A673 (cell line): ENCODE measurements around the gene MLN. TPM values are rescaled to one million over a fixed set of nuclear protein-coding genes. Genes with fewer than 3 reads are reported as not detected.

ENCODE experiments used
- BruUV-seq: library from RNA; stranded (reverse); fragments of 400-500 nt; replicated peaks from 2 replicates; lab custom pipeline; 2021; lab: Mats Ljungman, UMichigan
- CTCF ChIA-PET: fragments of 300-600 bp; sonication (Branson Sonifier 250); formaldehyde crosslinking; loops from one replicate; lab custom pipeline; 2022; ENCODE audit warnings: antibody characterized with exemption; lab: Charles Lee
- POLR2A ChIA-PET: fragments of 300-600 bp; sonication (Branson Sonifier 250); formaldehyde crosslinking; loops from one replicate; lab custom pipeline; 2022; ENCODE audit warnings: antibody characterized with exemption; ENCODE audit not compliant: low non-redundant PET; lab: Charles Lee
- DNase-seq: peaks from one replicate; pipeline ENCODE4 v3.0.0-alpha.2; 2015; ENCODE audit warnings: low spot score
- H3K27ac ChIP-seq: fragments of 200-600 bp; sonication (generic); 2 replicates; pipeline ENCODE4 v1.5.1; 2016; ENCODE audit warnings: mixed run types, low read depth, mild to moderate bottlenecking, mixed read lengths, antibody characterized with exemption, low read length; ENCODE audit not compliant: poor library complexity, severe bottlenecking
- H3K27me3 ChIP-seq: fragments of 200-600 bp; sonication (generic); replicated peaks from 2 replicates; pipeline ENCODE4 v1.6.1; 2017; ENCODE audit warnings: mixed run types, low read depth, mild to moderate bottlenecking, mixed read lengths, antibody characterized with exemption, low read length; ENCODE audit not compliant: insufficient read depth, poor library complexity
- H3K36me3 ChIP-seq: fragments of 200-600 bp; sonication (generic); 2 replicates; pipeline ENCODE4 v1.6.1; 2016; ENCODE audit warnings: mixed run types, mild to moderate bottlenecking, mixed read lengths, antibody characterized with exemption, low read length; ENCODE audit not compliant: insufficient read depth, poor library complexity, severe bottlenecking
- H3K4me1 ChIP-seq: fragments of 200-600 bp; sonication (generic); 2 replicates; pipeline ENCODE4 v1.6.1; 2017; ENCODE audit warnings: mixed run types, mild to moderate bottlenecking, mixed read lengths, antibody characterized with exemption, low read length; ENCODE audit not compliant: insufficient read depth, poor library complexity, severe bottlenecking
- H3K4me3 ChIP-seq: fragments of 200-600 bp; sonication (generic); 2 replicates; pipeline ENCODE4 v1.5.1; 2016; ENCODE audit warnings: low read depth, mixed run types, mild to moderate bottlenecking, mixed read lengths, low read length; ENCODE audit not compliant: poor library complexity, severe bottlenecking
- H3K9me3 ChIP-seq: fragments of 200-600 bp; sonication (generic); 2 replicates; pipeline ENCODE4 v1.6.1; 2016; ENCODE audit warnings: mixed run types, low read depth, mild to moderate bottlenecking, mixed read lengths, antibody characterized with exemption, low read length; ENCODE audit not compliant: poor library complexity, severe bottlenecking
- CTCF ChIP-seq: fragments of 300-800, 200-600 bp; sonication (generic); conservative IDR thresholded peaks from 2 replicates; pipeline ENCODE4 v1.5.1; 2017; ENCODE audit warnings: low read depth, mild to moderate bottlenecking, antibody characterized with exemption, low read length, moderate library complexity, mixed read lengths
- EZH2 ChIP-seq: fragments of 200-600 bp; sonication (generic); IDR thresholded peaks from 2 replicates; pipeline ENCODE4 v1.6.1; 2017; ENCODE audit warnings: borderline replicate concordance, low read depth, mild to moderate bottlenecking, mixed read lengths, antibody characterized with exemption, low read length; ENCODE audit not compliant: poor library complexity, severe bottlenecking
- intact Hi-C: fragments of 100-400 bp; cut with micrococcal nuclease; formaldehyde crosslinking; loops from one replicate; pipeline ENCODE4 v1.10.0; 2022; ENCODE audit not compliant: unreplicated experiment
- total RNA-seq: library from RNA; stranded (reverse); gene quantifications from 2 replicates; pipeline ENCODE4 v1.2.3, GENCODE V29; 2021

The MLN gene
- total RNA-seq, 1 experiment from 2014 or later, result not detected

GRCh38 chr6:33792981-33793380, 10.8 kb downstream of the MLN start:
- Histone ChIP-seq H3K36me3 (no peaks in the 10 kb centered on the region), H3K27me3 (no peaks in the 10 kb centered on the region), H3K9me3 (no peaks in the 10 kb centered on the region), H3K4me1 (peaks cover 1% of the 10 kb centered on the region), H3K4me3 (no peak overlapping the region), H3K27ac (no peak overlapping the region)
- no peak for TF ChIP-seq CTCF
- TF ChIP-seq EZH2, result no peak
- intact Hi-C loops, result no loop called here
- ChIA-PET POLR2A (interaction anchor here (0.6 kb wide), 1 partner anchor 14 kb away, joined by 3 read pairs; no protein-coding TSS in a partner anchor), CTCF (no interaction called here)
- DNase-seq, result no peak
- BruUV-seq, result no TSS peak

- DNase-seq, result no peak
- no peak overlapping the region for H3K4me3 ChIP-seq
- intact Hi-C loops, result no loop called here
- no peaks in the 10 kb centered on the region for H3K27me3 ChIP-seq
- no peak overlapping the region for H3K27ac ChIP-seq
- peaks cover 11% of the 10 kb centered on the region for H3K4me1 ChIP-seq
- BruUV-seq, result no TSS peak
- POLR2A ChIA-PET, result no interaction called here
- CTCF ChIA-PET, result no interaction called here
- TF ChIP-seq CTCF (no peak), EZH2 (no peak)
- no peaks in the 10 kb centered on the region for H3K9me3 ChIP-seq
- no peaks in the 10 kb centered on the region for H3K36me3 ChIP-seq
These were observed 12.2 kb downstream of the MLN start for GRCh38 chr6:33791620-33792019.

- Histone ChIP-seq H3K27ac (no peak overlapping the region), H3K4me3 (no peak overlapping the region), H3K4me1 (peaks cover 14% of the 10 kb centered on the region), H3K27me3 (no peaks in the 10 kb centered on the region), H3K36me3 (no peaks in the 10 kb centered on the region), H3K9me3 (no peaks in the 10 kb centered on the region)
- POLR2A ChIA-PET, result no interaction called here
- CTCF ChIA-PET, result no interaction called here
- no peak for DNase-seq
- TF ChIP-seq EZH2 (no peak), CTCF (no peak)
- BruUV-seq, result no TSS peak
- intact Hi-C loops, result no loop called here
These were observed 12.9 kb downstream of the MLN start for GRCh38 chr6:33790910-33791309.
